ENCODE results near the gene RBM5. TPM values are rescaled to one million over a fixed set of nuclear protein-coding genes. Genes with fewer than 3 reads are reported as not detected.

The RBM5 gene
- total RNA-seq, 4 donors from 2014 or later: 41.1 to 108 (median 48.2) TPM

GRCh38 chr3:50138266-50139200, 49.8 kb downstream of the RBM5 start:
- Histone ChIP-seq H3K9me3 (no peaks in the 10 kb centered on the region), H3K27me3 (no peaks in the 10 kb centered on the region), H3K4me3 (no peak overlapping the region), H3K27ac (no peak overlapping the region), H3K36me3 (no peaks in the 10 kb centered on the region), H3K4me1 (peaks cover 7 to 12% of the 10 kb centered on the region in 2 donors)
- in situ Hi-C loops (cut with MboI; ENCODE audit: low sequenced_read_pairs in 4 of 4) (no loop called here), intact Hi-C loops (cut with DNase I; ENCODE audit: low total_unique reads) (no loop called here)
- no peak for ATAC-seq
- TF ChIP-seq POLR2A (IDR thresholded peaks at IDR 0.05) (no peak), CTCF (IDR thresholded peaks at IDR 0.05 in 4 of 5, conservative IDR thresholded peaks at IDR 0.05 in 1 of 5) (no peak)
- DNase-seq: no peak

GRCh38 chr3:50139308-50139707, 50.6 kb downstream of the RBM5 start:
- intact Hi-C loops (cut with DNase I; ENCODE audit: low total_unique reads): no loop called here

GRCh38 chr3:50139718-50140423, 51.2 kb downstream of the RBM5 start:
- no peak overlapping the region for H3K4me3 ChIP-seq
- H3K9me3 ChIP-seq: no peaks in the 10 kb centered on the region
- peaks cover 7 to 12% of the 10 kb centered on the region in 2 donors for H3K4me1 ChIP-seq
- in situ Hi-C loops (cut with MboI; ENCODE audit: low sequenced_read_pairs in 4 of 4) (no loop called here), intact Hi-C loops (cut with DNase I; ENCODE audit: low total_unique reads) (no loop called here)
- TF ChIP-seq POLR2A (IDR thresholded peaks at IDR 0.05) (no peak), CTCF (IDR thresholded peaks at IDR 0.05 in 4 of 5, conservative IDR thresholded peaks at IDR 0.05 in 1 of 5) (no peak)
- H3K36me3 ChIP-seq: no peaks in the 10 kb centered on the region
- no peaks in the 10 kb centered on the region for H3K27me3 ChIP-seq
- no peak overlapping the region for H3K27ac ChIP-seq
- ATAC-seq: no peak
- no peak for DNase-seq

More at GRCh38 chr3:50139308-50139707, 50.6 kb downstream of the RBM5 start:
- ATAC-seq (no peak), DNase-seq (no peak)
- H3K4me3 ChIP-seq: no peak overlapping the region
- H3K27me3 ChIP-seq: no peaks in the 10 kb centered on the region
- H3K36me3 ChIP-seq: no peaks in the 10 kb centered on the region
- no peak overlapping the region for H3K27ac ChIP-seq
- TF ChIP-seq CTCF (IDR thresholded peaks at IDR 0.05 in 4 of 5, conservative IDR thresholded peaks at IDR 0.05 in 1 of 5) (no peak), POLR2A (IDR thresholded peaks at IDR 0.05) (no peak)
- no peaks in the 10 kb centered on the region for H3K9me3 ChIP-seq
- in situ Hi-C loops (cut with MboI; ENCODE audit: low sequenced_read_pairs in 4 of 4): no loop called here
- H3K4me1 ChIP-seq: peaks cover 7 to 12% of the 10 kb centered on the region in 2 donors

- ATAC-seq: no peak
- Histone ChIP-seq H3K4me1 (peaks cover 7 to 12% of the 10 kb centered on the region in 2 donors), H3K27ac (no peak overlapping the region), H3K27me3 (no peaks in the 10 kb centered on the region), H3K9me3 (no peaks in the 10 kb centered on the region), H3K36me3 (no peaks in the 10 kb centered on the region), H3K4me3 (no peak overlapping the region)
- intact Hi-C loops (cut with DNase I; ENCODE audit: low total_unique reads): no loop called here
- no peak for TF ChIP-seq CTCF (IDR thresholded peaks at IDR 0.05 in 4 of 5, conservative IDR thresholded peaks at IDR 0.05 in 1 of 5)
- TF ChIP-seq POLR2A (IDR thresholded peaks at IDR 0.05): no peak
- in situ Hi-C loops (cut with MboI; ENCODE audit: low sequenced_read_pairs in 4 of 4): no loop called here
- no peak for DNase-seq
Measured at GRCh38 chr3:50140990-50141389, 52.3 kb downstream of the RBM5 start.

Measured in gastrocnemius medialis (tissue), 4 donors.